Caco-2 (cell line): Measurements from ENCODE around the gene HAPLN1. TPM values are rescaled to one million over a fixed set of nuclear protein-coding genes. Genes with fewer than 3 reads are reported as not detected.
"Not testable (repeated sequence)": the region's sequence is repeated elsewhere in the genome, so short reads cannot be mapped to it uniquely, and the experiment has no call there.

ENCODE experiments used
- BruUV-seq: library from RNA; stranded (reverse); fragments of 400-500 nt; replicated peaks from 2 replicates; lab custom pipeline; 2021; lab: Mats Ljungman, UMichigan
- CTCF ChIA-PET: fragments of 300-600 bp; sonication (Branson Sonifier 250); formaldehyde crosslinking; loops from one replicate; lab custom pipeline; 2022; ENCODE audit warnings: antibody characterized with exemption; lab: Charles Lee
- POLR2A ChIA-PET: fragments of 300-600 bp; sonication (Branson Sonifier 250); formaldehyde crosslinking; loops from one replicate; lab custom pipeline; 2022; ENCODE audit warnings: antibody characterized with exemption; lab: Charles Lee
- DNase-seq, 2 experiments: peaks; one replicate each; pipeline versions ENCODE4 v3.0.0 to v3.0.0-alpha.2; 2020 to 2022
- H3K27me3 ChIP-seq: replicated peaks from 2 replicates; pipeline ENCODE4 v1.6.0; 2011; ENCODE audit warnings: low read length; ENCODE audit not compliant: control insufficient read depth, insufficient read depth
- H3K36me3 ChIP-seq: 2 replicates; pipeline ENCODE4 v1.5.1; 2011; ENCODE audit warnings: low read length; ENCODE audit not compliant: control insufficient read depth, insufficient read depth
- H3K4me1 ChIP-seq: fragments of 250-450 bp; sonication (Bioruptor Pico); 2 replicates; pipeline ENCODE4 v1.5.1; 2020; ENCODE audit warnings: mild to moderate bottlenecking
- H3K4me3 ChIP-seq: 2 replicates; pipeline ENCODE4 v1.5.1; 2011; ENCODE audit warnings: low read depth, mild to moderate bottlenecking, control low read depth, low read length
- H3K9me3 ChIP-seq: fragments of 250-450 bp; sonication (Bioruptor Pico); 2 replicates; pipeline ENCODE4 v1.5.1; 2020; ENCODE audit warnings: mild to moderate bottlenecking, moderate library complexity
- H3K27ac Mint-ChIP-seq: one replicate; pipeline ENCODE4 v1.8.0; 2022; ENCODE audit warnings: mixed read lengths; ENCODE audit not compliant: unreplicated experiment
- H3K27me3 Mint-ChIP-seq: one replicate; pipeline ENCODE4 v1.8.0; 2022; ENCODE audit warnings: mixed read lengths; ENCODE audit not compliant: insufficient read depth, unreplicated experiment
- H3K36me3 Mint-ChIP-seq: one replicate; pipeline ENCODE4 v1.8.0; 2022; ENCODE audit warnings: mild to moderate bottlenecking, mixed read lengths; ENCODE audit not compliant: insufficient read depth, unreplicated experiment
- H3K4me1 Mint-ChIP-seq: one replicate; pipeline ENCODE4 v1.8.0; 2022; ENCODE audit warnings: low read depth, mixed read lengths; ENCODE audit not compliant: unreplicated experiment
- H3K4me3 Mint-ChIP-seq: one replicate; pipeline ENCODE4 v1.8.0; 2022; ENCODE audit warnings: mild to moderate bottlenecking, moderate library complexity, mixed read lengths; ENCODE audit not compliant: unreplicated experiment
- H3K9me3 Mint-ChIP-seq: one replicate; pipeline ENCODE4 v1.8.0; 2022; ENCODE audit warnings: mixed read lengths; ENCODE audit not compliant: unreplicated experiment
- intact Hi-C: fragments of 100-400 bp; cut with micrococcal nuclease; formaldehyde crosslinking; loops from one replicate; pipeline ENCODE4 v1.10.0; 2022; ENCODE audit not compliant: unreplicated experiment
- total RNA-seq: library from RNA; stranded (reverse); gene quantifications from 2 replicates; pipeline ENCODE4 v1.2.3, GENCODE V29; 2022
- TF ChIP-seq, protein P1 (sequence below), 2 experiments: fragments of 200-600 bp in 1 of 2; IDR thresholded peaks; 1 replicate in 1 of 2; 2 replicates in 1 of 2; pipeline versions ENCODE4 v1.5.1 to v1.8.0; 2011 to 2022; ENCODE audit warnings: antibody characterized with exemption in 1 of 2, control low read depth in 1 of 2, inconsistent platforms in 1 of 2, low read depth in 1 of 2, low read length in 1 of 2, mild to moderate bottlenecking in 1 of 2, moderate library complexity in 1 of 2; ENCODE audit not compliant: insufficient read depth in 1 of 2, severe bottlenecking in 1 of 2, unreplicated experiment in 1 of 2

Gene HAPLN1
- total RNA-seq, 1 experiment from 2014 or later = 2.4 TPM

DNA sequence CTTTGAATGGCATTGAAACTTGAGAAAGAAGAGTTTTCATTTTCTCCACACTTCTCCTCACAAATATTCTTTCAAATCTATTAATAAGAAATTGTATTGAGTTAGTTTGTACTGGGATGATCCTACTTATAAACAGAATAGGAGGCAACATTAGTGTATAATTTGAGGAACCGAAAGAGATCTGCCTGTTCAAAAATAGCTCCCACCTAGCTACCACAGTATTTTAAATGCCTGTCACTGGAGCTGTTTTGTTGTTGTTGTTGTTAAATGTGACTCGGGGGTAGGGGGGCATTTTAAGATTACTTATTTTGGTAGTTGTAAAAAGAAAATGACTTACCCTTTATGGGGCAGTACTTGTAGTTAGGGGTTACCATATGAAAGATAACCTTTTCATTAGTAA, 20.1 kb upstream of the HAPLN1 start:
- H3K27ac Mint-ChIP-seq = no peak overlapping the region
- Histone ChIP-seq H3K36me3 (no peaks in the 10 kb centered on the region), H3K4me1 (peaks cover 7% of the 10 kb centered on the region; the same call in 1 of the 2 replicates), H3K27me3 (no peaks in the 10 kb centered on the region), H3K9me3 (no peaks in the 10 kb centered on the region), H3K4me3 (no peak overlapping the region)
- H3K4me1 Mint-ChIP-seq = no peaks in the 10 kb centered on the region
- CTCF ChIA-PET = no interaction called here
- H3K27me3 Mint-ChIP-seq = no peaks in the 10 kb centered on the region
- no peak overlapping the region for H3K4me3 Mint-ChIP-seq
- intact Hi-C loops = no loop called here
- no peaks in the 10 kb centered on the region for H3K36me3 Mint-ChIP-seq
- POLR2A ChIA-PET = no interaction called here
- no peaks in the 10 kb centered on the region for H3K9me3 Mint-ChIP-seq
- no peak for DNase-seq
- BruUV-seq = no TSS peak
- TF ChIP-seq, protein P1, sequence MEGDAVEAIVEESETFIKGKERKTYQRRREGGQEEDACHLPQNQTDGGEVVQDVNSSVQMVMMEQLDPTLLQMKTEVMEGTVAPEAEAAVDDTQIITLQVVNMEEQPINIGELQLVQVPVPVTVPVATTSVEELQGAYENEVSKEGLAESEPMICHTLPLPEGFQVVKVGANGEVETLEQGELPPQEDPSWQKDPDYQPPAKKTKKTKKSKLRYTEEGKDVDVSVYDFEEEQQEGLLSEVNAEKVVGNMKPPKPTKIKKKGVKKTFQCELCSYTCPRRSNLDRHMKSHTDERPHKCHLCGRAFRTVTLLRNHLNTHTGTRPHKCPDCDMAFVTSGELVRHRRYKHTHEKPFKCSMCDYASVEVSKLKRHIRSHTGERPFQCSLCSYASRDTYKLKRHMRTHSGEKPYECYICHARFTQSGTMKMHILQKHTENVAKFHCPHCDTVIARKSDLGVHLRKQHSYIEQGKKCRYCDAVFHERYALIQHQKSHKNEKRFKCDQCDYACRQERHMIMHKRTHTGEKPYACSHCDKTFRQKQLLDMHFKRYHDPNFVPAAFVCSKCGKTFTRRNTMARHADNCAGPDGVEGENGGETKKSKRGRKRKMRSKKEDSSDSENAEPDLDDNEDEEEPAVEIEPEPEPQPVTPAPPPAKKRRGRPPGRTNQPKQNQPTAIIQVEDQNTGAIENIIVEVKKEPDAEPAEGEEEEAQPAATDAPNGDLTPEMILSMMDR (IDR thresholded peaks at IDR 0.05; ENCODE audit: insufficient read depth in 1 of 2, low read depth in 1 of 2, low read length in 1 of 2, severe bottlenecking in 1 of 2, unreplicated experiment in 1 of 2) = no peak

DNA sequence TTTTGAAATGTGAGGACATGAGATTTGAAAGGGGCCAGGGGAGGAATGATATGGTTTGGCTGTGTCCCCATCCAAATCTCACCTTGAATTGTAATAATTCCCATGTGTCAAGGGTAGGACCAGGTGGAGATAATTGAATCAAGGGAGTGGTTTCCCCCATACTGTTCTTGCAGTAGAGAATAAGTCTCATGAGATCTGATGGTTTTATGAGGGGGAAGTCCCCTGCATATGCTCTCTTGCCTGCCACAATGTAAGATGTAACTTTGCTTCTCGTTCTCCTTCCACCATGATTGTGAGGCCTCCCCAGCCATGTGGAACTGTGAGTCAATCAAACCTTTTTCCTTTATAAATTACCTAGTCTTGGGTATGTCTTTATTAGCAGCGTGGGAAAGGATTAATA, 15.5 kb upstream of the HAPLN1 start:
- H3K4me3 Mint-ChIP-seq, POLR2A ChIA-PET, DNase-seq, H3K4me3 ChIP-seq, H3K36me3 Mint-ChIP-seq, intact Hi-C loops, H3K9me3 ChIP-seq, H3K27me3 ChIP-seq, H3K27me3 Mint-ChIP-seq, CTCF ChIA-PET, BruUV-seq, H3K9me3 Mint-ChIP-seq, H3K4me1 ChIP-seq, H3K36me3 ChIP-seq, H3K4me1 Mint-ChIP-seq, H3K27ac Mint-ChIP-seq: not testable (repeated sequence)

DNA sequence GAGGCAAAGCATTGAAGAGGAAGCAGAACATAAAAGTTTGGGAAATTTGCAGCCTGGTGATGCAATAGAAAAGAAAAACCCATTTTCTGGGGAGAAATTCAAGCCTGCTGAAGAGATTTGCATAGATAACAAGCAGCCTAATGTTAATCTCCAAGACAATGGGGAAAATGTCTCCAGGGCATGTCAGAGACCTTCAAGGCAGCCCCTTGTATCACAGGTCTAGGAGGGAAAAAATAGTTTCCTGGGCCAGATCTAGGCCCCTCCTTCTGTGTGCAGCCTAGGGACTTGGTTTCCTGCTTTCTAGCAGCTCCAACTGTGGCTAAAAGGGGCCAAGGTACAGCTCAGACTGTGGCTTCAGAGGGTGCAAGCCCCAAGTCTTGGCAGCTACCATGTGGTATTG, 14.4 kb upstream of the HAPLN1 start:
- BruUV-seq, H3K27ac Mint-ChIP-seq, CTCF ChIA-PET: not testable (repeated sequence)

DNA sequence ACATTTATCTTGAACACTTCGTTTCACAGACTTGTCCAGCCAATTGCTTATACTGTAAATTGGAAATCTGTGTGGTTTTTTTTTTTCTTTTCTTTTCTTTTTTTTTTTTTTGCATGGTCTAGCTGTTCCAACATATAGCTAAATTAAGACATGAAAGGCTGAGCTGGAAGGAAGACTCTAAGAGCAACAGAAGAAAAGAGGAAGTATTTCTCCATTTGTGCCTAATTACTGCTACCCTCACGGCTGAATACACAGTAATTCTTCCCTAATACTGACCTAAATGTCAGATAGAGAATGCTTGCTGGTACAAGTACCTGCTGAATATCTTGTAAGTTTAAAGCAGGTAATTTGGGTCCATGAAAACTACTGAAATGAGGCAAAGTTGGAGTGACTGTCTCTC, 11.0 kb upstream of the HAPLN1 start:
- Mint-ChIP-seq H3K4me3 (no peak overlapping the region), H3K27ac (no peak overlapping the region), H3K36me3 (no peaks in the 10 kb centered on the region), H3K27me3 (no peaks in the 10 kb centered on the region), H3K4me1 (peaks cover 6% of the 10 kb centered on the region), H3K9me3 (no peaks in the 10 kb centered on the region)
- no TSS peak for BruUV-seq
- Histone ChIP-seq H3K36me3 (no peaks in the 10 kb centered on the region), H3K9me3 (no peaks in the 10 kb centered on the region), H3K27me3 (no peaks in the 10 kb centered on the region), H3K4me1 (no peaks in the 10 kb centered on the region), H3K4me3 (no peak overlapping the region)
- ChIA-PET POLR2A (no interaction called here), CTCF (no interaction called here)
- intact Hi-C loops = no loop called here
- DNase-seq = no peak
- TF ChIP-seq, protein P1 (IDR thresholded peaks at IDR 0.05; ENCODE audit: insufficient read depth in 1 of 2, low read depth in 1 of 2, low read length in 1 of 2, severe bottlenecking in 1 of 2, unreplicated experiment in 1 of 2) = no peak

More for the DNA sequence above, 14.4 kb upstream of the HAPLN1 start:
- H3K27me3 Mint-ChIP-seq, H3K9me3 Mint-ChIP-seq, H3K4me3 ChIP-seq, intact Hi-C loops, H3K36me3 Mint-ChIP-seq, H3K9me3 ChIP-seq, H3K4me1 ChIP-seq, H3K27me3 ChIP-seq, H3K36me3 ChIP-seq, H3K4me3 Mint-ChIP-seq, POLR2A ChIA-PET, DNase-seq, H3K4me1 Mint-ChIP-seq: not testable (repeated sequence)
